ENCODE measurements around the gene WNT6.

Gene WNT6

GRCh38 chr2:218878926-218879761, 19.5 kb downstream of the WNT6 start:
- no peak for DNase-seq

DNA sequence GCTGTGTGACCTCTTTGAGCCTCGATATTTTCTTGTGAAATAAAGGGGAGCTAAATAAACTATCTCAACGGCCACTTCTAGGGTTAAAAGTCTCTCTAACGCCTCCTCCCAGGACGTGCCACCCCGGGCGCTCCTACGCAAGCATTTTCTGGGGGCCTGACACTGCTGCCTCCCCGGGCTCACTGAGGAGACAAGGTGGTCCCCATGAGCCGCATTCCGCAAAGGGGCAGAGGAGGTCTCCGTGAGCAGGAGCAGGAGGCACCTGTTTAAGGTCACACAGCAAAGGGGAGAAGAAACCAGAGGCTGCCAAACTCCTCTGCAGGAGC, 20.1 kb downstream of the WNT6 start:
- no peak for DNase-seq

DNA sequence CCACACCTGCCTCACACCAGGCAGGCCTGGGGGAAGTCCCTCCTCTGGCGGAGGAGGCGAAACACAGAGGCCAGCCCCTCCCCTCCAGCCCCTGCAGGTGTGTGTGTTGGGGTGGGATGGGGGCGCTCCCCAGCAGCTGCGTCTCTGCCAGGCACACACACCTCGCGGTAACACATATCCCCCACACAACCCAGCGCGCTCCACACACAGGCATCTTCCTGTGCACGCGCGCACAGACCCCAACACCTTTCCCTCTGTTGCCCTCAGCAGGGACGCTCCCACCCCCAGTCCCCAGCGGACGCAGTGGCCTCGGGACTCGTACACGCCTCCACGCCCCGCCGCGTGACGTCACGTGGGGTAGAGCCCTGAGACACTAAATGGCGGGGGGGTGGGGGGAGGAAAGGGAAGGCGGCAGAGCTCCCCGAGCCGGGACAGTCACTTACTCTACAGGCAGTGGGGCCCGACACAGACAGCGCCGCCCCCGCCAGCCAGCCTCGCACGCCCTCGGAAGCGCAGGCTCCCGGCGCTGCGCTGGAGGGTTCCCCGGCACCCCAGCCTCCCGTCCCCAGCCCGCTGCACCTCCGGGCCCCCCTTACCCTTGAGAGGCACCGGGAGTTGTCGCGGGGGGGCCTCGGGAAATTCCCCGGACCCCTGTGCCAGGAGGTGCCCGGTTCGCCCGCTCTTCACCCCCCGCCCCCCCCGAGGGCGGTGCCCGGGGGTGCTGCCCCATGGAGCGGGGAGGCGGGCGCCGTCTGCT, 20.7 kb downstream of the WNT6 start, which contains the start of gene WNT10A:
WNT10A (plus strand) TSS at position 751 of the 757 bp plus-strand sequence. CDS start 144 bp downstream, outside the sequence.
- DNase-seq, result peak; percentile 87

GRCh38 chr2:218880859-218881594, 21.4 kb downstream of the WNT6 start:
- peak; percentile 70 for DNase-seq

DNA sequence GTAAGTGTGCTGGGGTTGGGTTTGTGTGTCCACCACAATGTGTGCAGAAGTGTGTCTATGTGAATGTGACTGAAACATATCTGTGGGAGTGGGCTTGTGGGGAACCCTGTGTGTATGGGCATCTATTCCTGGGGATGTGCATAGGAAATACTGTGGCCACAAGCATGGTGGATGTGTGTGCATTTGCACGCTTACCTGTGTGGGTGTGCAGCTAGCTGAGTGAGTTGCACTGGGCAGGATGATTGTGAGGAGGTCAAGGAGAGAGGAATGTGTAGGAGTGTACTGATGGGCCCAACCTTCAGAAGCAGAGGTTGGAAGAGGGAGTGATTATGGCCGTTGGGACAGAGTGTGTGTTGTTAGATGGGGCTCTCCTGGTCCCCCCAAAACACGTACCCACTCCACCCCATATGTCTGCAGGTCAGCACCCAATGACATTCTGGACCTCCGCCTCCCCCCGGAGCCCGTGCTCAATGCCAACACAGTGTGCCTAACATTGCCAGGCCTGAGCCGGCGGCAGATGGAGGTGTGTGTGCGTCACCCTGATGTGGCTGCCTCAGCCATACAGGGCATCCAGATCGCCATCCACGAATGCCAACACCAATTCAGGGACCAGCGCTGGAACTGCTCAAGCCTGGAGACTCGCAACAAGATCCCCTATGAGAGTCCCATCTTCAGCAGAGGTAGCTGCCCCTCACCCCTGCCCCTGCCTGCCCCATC, 22.3 kb downstream of the WNT6 start:
- no peak for DNase-seq

DNA sequence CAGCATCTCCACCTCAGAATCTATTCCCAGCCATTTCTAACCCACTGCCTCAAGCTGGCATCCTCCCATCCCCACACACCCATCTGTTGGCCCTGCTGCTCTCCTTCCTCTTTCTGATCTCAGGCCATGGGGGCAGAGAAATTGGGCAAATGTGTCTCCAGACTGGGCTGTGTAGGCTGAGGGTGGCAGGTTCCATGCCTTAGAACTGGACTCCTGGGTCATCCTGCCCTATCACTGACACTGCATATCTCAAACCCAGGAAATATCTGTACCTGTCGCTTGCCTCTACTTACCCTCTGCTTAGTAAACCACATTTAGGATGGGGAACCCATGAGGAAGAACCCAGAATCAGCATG, 22.8 kb downstream of the WNT6 start:
- DNase-seq, result no peak

GRCh38 chr2:218882866-218883366, 23.3 kb downstream of the WNT6 start:
- peak; percentile 68 for DNase-seq

GRCh38 chr2:218883491-218884490, 24.2 kb downstream of the WNT6 start:
- peak; percentile 76 for DNase-seq

DNA sequence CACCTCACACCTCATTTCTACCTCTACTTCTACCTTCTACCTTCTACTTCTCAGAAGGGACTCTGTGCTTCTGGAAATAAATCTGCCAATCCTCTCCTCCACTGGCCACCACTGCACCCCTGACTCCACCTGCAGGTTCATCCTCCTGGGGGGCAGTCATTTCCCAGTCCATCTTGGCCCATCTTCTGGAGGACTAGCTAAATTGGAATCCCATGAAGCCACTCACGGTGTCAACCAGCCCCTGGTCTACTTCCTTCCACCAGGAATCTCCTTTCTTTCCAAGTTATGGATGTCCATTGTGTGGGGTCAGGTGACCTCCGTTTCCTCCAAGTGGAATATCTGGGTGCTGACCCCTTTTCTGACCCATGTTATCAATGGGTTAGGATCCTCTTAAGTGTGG, 24.9 kb downstream of the WNT6 start:
- no peak for DNase-seq

GRCh38 chr2:218885981-218886947, 26.7 kb downstream of the WNT6 start:
- no peak for DNase-seq

- no peak for DNase-seq
These were observed 27.5 kb downstream of the WNT6 start for GRCh38 chr2:218887079-218887478.

- no peak for DNase-seq
These were observed 28.7 kb downstream of the WNT6 start for GRCh38 chr2:218888341-218888740.

DNA sequence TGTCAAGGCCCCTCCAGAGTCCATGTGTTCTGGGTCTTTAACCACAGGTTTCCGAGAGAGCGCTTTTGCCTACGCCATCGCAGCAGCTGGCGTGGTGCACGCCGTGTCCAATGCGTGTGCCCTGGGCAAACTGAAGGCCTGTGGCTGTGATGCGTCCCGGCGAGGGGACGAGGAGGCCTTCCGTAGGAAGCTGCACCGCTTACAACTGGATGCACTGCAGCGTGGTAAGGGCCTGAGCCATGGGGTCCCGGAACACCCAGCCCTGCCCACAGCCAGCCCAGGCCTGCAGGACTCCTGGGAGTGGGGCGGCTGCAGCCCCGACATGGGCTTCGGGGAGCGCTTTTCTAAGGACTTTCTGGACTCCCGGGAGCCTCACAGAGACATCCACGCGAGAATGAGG, 30.3 kb downstream of the WNT6 start:
- DNase-seq, result no peak

- DNase-seq, result no peak
These were observed 30.8 kb downstream of the WNT6 start for GRCh38 chr2:218890369-218890768.

DNA sequence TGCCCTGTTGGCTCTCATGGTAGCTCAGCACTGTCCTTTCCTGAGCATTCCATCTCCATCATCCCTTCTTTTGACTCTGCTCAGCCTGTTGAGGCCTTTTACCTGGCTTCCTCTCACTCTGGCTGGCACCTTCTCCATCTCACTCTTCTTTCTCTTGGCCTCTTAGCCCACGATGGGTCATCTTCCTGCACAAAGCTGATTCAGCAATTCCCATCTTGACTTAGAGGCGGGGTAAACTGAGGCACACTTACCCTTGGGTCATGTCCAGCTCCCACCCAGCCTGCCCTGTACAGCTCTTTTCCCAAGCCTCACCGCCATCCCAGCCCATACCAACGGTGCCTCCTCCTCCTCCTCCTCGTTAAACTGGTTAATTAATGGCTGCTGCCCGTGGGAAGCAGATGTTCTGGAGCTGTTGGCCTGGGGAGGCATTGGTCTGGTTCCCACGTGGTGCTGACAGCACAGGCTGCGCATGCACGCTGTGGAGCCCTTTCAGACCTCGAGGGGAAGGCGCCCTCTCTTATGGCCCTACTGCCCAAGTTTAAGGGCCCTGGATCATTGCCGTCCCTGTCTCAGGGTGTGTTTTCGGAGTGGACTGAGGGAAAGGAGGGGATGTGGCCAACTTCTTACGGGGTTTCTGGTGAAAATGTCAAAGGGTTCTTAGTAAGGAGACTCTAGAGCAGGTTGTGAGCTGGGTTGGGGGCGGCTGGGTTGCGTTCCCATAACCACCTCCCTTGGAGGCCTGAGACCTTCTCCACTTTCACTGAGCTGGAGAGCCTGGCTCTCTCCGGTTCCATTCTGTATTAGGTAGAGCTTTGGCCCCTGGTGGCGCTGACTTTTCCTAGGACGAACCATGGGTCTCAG, 31.9 kb downstream of the WNT6 start:
- DNase-seq, result no peak

GRCh38 chr2:218892693-218893348, 33.2 kb downstream of the WNT6 start:
- DNase-seq, result peak; percentile 91

DNA sequence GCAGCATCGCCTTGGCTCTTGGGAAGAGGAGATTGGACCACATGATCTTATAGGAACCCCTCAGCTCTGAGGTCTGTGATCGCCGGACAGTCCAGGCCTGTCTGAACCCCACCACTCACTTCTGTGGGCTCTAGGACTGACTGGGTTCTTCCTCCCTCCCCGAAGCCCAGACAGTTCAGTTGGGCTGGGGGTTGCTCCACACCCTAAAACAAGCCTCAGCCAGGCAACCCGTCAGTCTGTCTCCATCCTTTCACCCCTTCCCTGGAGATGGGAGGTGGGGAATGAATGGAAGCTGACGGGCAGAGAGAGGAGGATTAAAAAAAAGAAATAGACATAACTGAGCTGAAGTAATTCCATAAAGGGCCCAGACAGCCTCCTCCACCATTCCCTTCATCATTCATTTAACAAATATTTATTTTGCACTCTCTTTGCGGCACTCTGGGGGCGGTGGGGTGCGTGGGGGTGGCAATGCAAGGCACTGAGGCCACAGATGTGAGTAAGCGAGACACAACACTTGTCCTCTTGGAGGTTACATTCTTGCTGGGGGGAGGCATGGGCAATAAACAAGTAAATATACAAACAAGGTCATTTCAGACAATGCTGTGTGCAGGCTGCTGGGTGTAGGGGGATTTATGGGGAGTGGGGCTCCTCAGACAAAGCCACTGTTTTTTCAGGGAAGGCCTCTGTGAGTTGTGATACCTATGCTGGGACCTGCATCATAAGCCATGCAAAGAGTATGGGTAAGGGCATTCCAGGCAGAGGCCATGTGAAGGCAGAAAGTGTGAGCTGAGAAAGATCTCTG, 33.9 kb downstream of the WNT6 start:
- no peak for DNase-seq

Measured in activated CD8-positive, alpha-beta memory T cell treated with anti-CD3 and anti-CD28 coated beads for 24 hours (primary cell).